SU-DHL-6 (cell line): ENCODE measurements around the gene IGF2R.

Source experiments
- H2AFZ ChIP-seq: fragments of 200-600 bp; sonication (generic); 2 replicates; pipeline ENCODE4 v1.6.1; 2014; ENCODE audit warnings: low read depth, mild to moderate bottlenecking, moderate library complexity, mixed read lengths, antibody characterized with exemption, low read length; ENCODE audit not compliant: severe bottlenecking
- H3F3A ChIP-seq: fragments of 200-600 bp; shearing (Covaris generic); 2 replicates; pipeline ENCODE4 v1.6.0; 2016; ENCODE audit warnings: antibody characterized with exemption, mild to moderate bottlenecking; ENCODE audit not compliant: insufficient read depth
- H3K27ac ChIP-seq: fragments of 200-600 bp; sonication (generic); 2 replicates; pipeline ENCODE4 v1.5.1; 2016; ENCODE audit warnings: low read depth, mild to moderate bottlenecking, low read length, moderate library complexity, mixed read lengths
- H3K27me3 ChIP-seq: fragments of 200-600 bp; sonication (generic), shearing (Covaris generic); 2 replicates; pipeline ENCODE4 v1.6.0; 2014; ENCODE audit warnings: mild to moderate bottlenecking, low read length
- H3K36me3 ChIP-seq: fragments of 200-600 bp; sonication (generic); 2 replicates; pipeline ENCODE4 v1.6.1; 2014; ENCODE audit warnings: mild to moderate bottlenecking, low read length, mixed read lengths
- H3K4me2 ChIP-seq: fragments of 300-600, 200-600 bp; shearing (Covaris generic), sonication (generic); 2 replicates; pipeline ENCODE4 v1.6.0; 2014; ENCODE audit warnings: low read length, low read depth, mild to moderate bottlenecking; ENCODE audit not compliant: poor library complexity, severe bottlenecking
- H3K4me3 ChIP-seq: fragments of 200-600 bp; sonication (generic); 2 replicates; pipeline ENCODE4 v1.5.1; 2014; ENCODE audit warnings: antibody characterized with exemption, low read length, mild to moderate bottlenecking, mixed read lengths; ENCODE audit not compliant: insufficient read depth, poor library complexity, severe bottlenecking
- H3K79me2 ChIP-seq: fragments of 200-600 bp; sonication (generic); 2 replicates; pipeline ENCODE4 v1.6.1; 2014; ENCODE audit warnings: mild to moderate bottlenecking, low read length, moderate library complexity; ENCODE audit not compliant: insufficient read depth
- H3K9ac ChIP-seq: fragments of 200-600 bp; sonication (generic); 2 replicates; pipeline ENCODE4 v1.7.0; 2014; ENCODE audit warnings: mild to moderate bottlenecking, low read length
- H3K9me2 ChIP-seq: fragments of 200-600 bp; sonication (generic); replicated peaks from 2 replicates; pipeline ENCODE4 v1.6.1; 2014; ENCODE audit warnings: low read length; ENCODE audit not compliant: insufficient read depth
- H3K9me3 ChIP-seq: fragments of 200-600 bp; sonication (generic); 2 replicates; pipeline ENCODE4 v1.6.1; 2014; ENCODE audit warnings: low read length, mixed read lengths; ENCODE audit not compliant: insufficient read depth
- H4K20me1 ChIP-seq: fragments of 200-600 bp; sonication (generic); 2 replicates; pipeline ENCODE4 v1.6.1; 2014; ENCODE audit warnings: low read depth, mild to moderate bottlenecking, antibody characterized with exemption, low read length, moderate library complexity, mixed read lengths
- EZH2phosphoT487 ChIP-seq: fragments of 200-600 bp; sonication (generic), shearing (Covaris generic); conservative IDR thresholded peaks from 2 replicates; pipeline ENCODE4 v1.6.1; 2018; ENCODE audit warnings: mild to moderate bottlenecking, antibody characterized with exemption, low read length, moderate library complexity, mixed read lengths
- TF ChIP-seq, protein P1 (sequence below): fragments of 200-600 bp; sonication (generic); IDR thresholded peaks from one replicate; pipeline ENCODE4 v1.5.1; 2017; ENCODE audit warnings: antibody characterized with exemption, mild to moderate bottlenecking, low read length, moderate library complexity; ENCODE audit not compliant: insufficient read depth, poor library complexity, severe bottlenecking

IGF2R gene

GRCh38 chr6:160106701-160107100, 137.8 kb downstream of the IGF2R start:
- Histone ChIP-seq H3K9ac (no peak overlapping the region), H3K79me2 (no peaks in the 10 kb centered on the region), H3K27me3 (no peaks in the 10 kb centered on the region), H3K36me3 (no peaks in the 10 kb centered on the region), H3K9me2 (no peaks in the 10 kb centered on the region), H2AFZ (no peak overlapping the region), H3K4me3 (no peak overlapping the region), H4K20me1 (no peaks in the 10 kb centered on the region), H3F3A (no peaks in the 10 kb centered on the region), H3K9me3 (no peaks in the 10 kb centered on the region), H3K4me2 (no peak overlapping the region), H3K27ac (no peak overlapping the region)
- no peak for TF ChIP-seq EZH2phosphoT487
- TF ChIP-seq, protein P1, sequence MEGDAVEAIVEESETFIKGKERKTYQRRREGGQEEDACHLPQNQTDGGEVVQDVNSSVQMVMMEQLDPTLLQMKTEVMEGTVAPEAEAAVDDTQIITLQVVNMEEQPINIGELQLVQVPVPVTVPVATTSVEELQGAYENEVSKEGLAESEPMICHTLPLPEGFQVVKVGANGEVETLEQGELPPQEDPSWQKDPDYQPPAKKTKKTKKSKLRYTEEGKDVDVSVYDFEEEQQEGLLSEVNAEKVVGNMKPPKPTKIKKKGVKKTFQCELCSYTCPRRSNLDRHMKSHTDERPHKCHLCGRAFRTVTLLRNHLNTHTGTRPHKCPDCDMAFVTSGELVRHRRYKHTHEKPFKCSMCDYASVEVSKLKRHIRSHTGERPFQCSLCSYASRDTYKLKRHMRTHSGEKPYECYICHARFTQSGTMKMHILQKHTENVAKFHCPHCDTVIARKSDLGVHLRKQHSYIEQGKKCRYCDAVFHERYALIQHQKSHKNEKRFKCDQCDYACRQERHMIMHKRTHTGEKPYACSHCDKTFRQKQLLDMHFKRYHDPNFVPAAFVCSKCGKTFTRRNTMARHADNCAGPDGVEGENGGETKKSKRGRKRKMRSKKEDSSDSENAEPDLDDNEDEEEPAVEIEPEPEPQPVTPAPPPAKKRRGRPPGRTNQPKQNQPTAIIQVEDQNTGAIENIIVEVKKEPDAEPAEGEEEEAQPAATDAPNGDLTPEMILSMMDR: no peak

DNA sequence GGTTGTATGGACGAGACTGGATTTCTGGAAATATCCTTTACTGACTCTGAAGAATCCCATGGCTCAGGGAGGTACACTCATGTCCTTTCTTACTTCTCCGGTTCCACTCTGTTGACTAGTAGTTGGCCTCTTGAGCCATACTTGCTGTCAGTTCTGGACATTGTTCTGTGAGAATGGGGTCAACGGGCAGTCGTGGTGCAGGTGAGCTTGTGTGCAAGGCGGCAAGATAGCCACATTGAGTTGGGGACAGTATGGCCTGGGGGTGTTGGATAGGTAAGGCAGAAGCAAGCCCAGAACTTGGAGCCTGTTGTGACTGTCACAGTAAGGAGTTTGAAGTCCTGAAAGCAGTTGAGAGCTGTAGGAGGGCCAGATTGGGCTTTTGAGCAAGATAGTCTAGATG, 139.2 kb downstream of the IGF2R start:
- TF ChIP-seq, protein P1: no peak
- TF ChIP-seq EZH2phosphoT487: no peak
- no peaks in the 10 kb centered on the region for H4K20me1 ChIP-seq
- H3F3A ChIP-seq: no peaks in the 10 kb centered on the region
- H3K79me2 ChIP-seq: no peaks in the 10 kb centered on the region
- no peak overlapping the region for H3K9ac ChIP-seq
- no peaks in the 10 kb centered on the region for H3K36me3 ChIP-seq
- no peak overlapping the region for H3K27ac ChIP-seq
- no peak overlapping the region for H3K4me2 ChIP-seq
- no peaks in the 10 kb centered on the region for H3K9me3 ChIP-seq
- no peaks in the 10 kb centered on the region for H3K27me3 ChIP-seq
- no peaks in the 10 kb centered on the region for H3K9me2 ChIP-seq
- H3K4me3 ChIP-seq: no peak overlapping the region
- no peak overlapping the region for H2AFZ ChIP-seq

DNA sequence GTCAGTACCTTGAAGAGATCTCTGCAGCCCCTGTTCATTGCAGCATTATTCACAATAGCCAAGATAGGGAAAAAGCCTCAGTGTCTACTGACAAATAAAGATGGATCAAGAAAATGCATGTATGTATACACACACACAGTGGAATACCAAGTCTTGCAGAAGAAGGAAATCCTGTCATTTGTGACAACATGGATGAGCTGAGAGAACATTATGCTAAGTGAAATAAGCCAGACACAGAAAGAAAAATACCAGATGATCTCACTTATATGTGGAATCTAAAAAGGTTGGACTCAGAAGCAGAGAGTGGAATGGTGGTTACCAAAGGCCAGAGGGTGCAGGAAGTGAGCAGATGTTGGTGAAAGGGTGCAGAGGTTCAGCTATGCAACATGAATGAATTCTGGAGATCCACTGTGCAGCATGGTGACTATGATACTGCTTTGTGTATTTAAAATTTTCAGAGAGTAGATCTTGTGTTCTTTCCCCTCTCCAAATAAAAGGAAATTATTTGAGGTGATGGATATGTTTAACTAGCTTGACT, 141.8 kb downstream of the IGF2R start:
- no peaks in the 10 kb centered on the region for H3K9me3 ChIP-seq
- no peak overlapping the region for H3K4me3 ChIP-seq
- no peaks in the 10 kb centered on the region for H3K36me3 ChIP-seq
- no peaks in the 10 kb centered on the region for H3K9me2 ChIP-seq
- H3K79me2 ChIP-seq: no peaks in the 10 kb centered on the region
- H2AFZ ChIP-seq: no peak overlapping the region
- H3K4me2 ChIP-seq: no peak overlapping the region
- H3K9ac ChIP-seq: no peak overlapping the region
- no peaks in the 10 kb centered on the region for H4K20me1 ChIP-seq
- no peak overlapping the region for H3K27ac ChIP-seq
- H3F3A ChIP-seq: no peaks in the 10 kb centered on the region
- H3K27me3 ChIP-seq: no peaks in the 10 kb centered on the region
- no peak for TF ChIP-seq EZH2phosphoT487
- TF ChIP-seq, protein P1: no peak
